ENCODE results near the gene PLXDC2.

Gene PLXDC2

DNA sequence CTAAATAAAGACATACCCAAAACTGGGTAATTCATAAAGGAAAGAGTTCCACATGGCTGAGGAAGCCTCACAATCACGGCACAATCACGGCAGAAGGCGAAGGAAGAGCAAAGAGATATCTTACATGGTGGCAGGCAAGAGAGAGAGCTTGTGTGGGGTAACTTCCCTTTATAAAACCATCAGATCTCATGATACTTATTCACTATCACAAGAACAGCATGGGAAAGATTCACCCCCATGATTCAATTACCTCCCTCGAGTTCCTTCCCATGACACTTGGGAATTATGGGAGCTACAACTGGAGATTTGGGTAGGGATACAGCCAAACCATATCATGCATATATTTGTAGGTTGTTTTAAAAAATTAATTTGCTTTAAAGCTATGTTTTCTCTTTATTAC lies 217.2 kb downstream of the PLXDC2 start:
- TF ChIP-seq EZH2phosphoT487 (IDR thresholded peaks at IDR 0.05; ENCODE audit: borderline replicate concordance) (no peak), CTCF (conservative IDR thresholded peaks at IDR 0.05; ENCODE audit: low read length) (no peak)
- Histone ChIP-seq H3K9me3 (ENCODE audit: insufficient read depth, low read depth, low read length) (no peaks in the 10 kb centered on the region), H3K79me2 (ENCODE audit: insufficient read depth, low read length) (no peaks in the 10 kb centered on the region), H3K36me3 (ENCODE audit: insufficient read depth, low read length) (no peaks in the 10 kb centered on the region), H4K20me1 (ENCODE audit: insufficient read depth, low read length, poor library complexity, severe bottlenecking) (no peaks in the 10 kb centered on the region), H3K9me2 (replicated peaks; ENCODE audit: low read depth, low read length) (no peaks in the 10 kb centered on the region), H3F3A (ENCODE audit: low read depth) (no peaks in the 10 kb centered on the region), H3K4me2 (ENCODE audit: low read depth, low read length, poor library complexity, severe bottlenecking) (no peak overlapping the region), H3K4me1 (ENCODE audit: insufficient read depth, low read length, poor library complexity, severe bottlenecking) (no peaks in the 10 kb centered on the region), H3K9ac (ENCODE audit: low read depth, low read length, poor library complexity, severe bottlenecking) (no peak overlapping the region), H2AFZ (ENCODE audit: low read length) (no peak overlapping the region), H3K27me3 (ENCODE audit: insufficient read depth, low read length, poor library complexity, severe bottlenecking) (no peaks in the 10 kb centered on the region), H3K4me3 (ENCODE audit: low read length, poor library complexity, severe bottlenecking) (no peak overlapping the region)

DNA sequence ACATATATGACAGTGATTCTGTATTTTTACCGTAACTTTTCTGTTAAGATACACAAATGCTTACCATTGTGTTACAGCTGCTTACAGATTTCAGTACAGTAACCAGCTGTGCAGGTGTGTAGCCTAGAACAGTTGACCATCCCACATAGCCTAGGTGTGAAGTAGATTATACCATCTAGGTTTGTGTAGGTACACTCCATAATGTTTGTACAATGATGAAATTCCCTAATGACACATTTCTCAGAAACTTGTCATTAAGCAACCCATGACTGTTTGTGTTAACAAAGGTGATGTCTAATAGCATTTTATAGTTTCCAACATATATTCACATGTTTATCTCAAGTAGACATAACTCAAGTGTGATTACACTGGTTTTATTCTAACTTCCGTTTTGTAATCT lies 218.5 kb downstream of the PLXDC2 start:
- Histone ChIP-seq H3K4me3 (ENCODE audit: low read length, poor library complexity, severe bottlenecking) (no peak overlapping the region), H4K20me1 (ENCODE audit: insufficient read depth, low read length, poor library complexity, severe bottlenecking) (no peaks in the 10 kb centered on the region), H3K36me3 (ENCODE audit: insufficient read depth, low read length) (no peaks in the 10 kb centered on the region), H3F3A (ENCODE audit: low read depth) (no peaks in the 10 kb centered on the region), H3K4me1 (ENCODE audit: insufficient read depth, low read length, poor library complexity, severe bottlenecking) (no peaks in the 10 kb centered on the region), H3K27me3 (ENCODE audit: insufficient read depth, low read length, poor library complexity, severe bottlenecking) (no peaks in the 10 kb centered on the region), H3K9me3 (ENCODE audit: insufficient read depth, low read depth, low read length) (no peaks in the 10 kb centered on the region), H3K9me2 (replicated peaks; ENCODE audit: low read depth, low read length) (no peaks in the 10 kb centered on the region), H3K9ac (ENCODE audit: low read depth, low read length, poor library complexity, severe bottlenecking) (no peak overlapping the region), H3K79me2 (ENCODE audit: insufficient read depth, low read length) (no peaks in the 10 kb centered on the region), H3K4me2 (ENCODE audit: low read depth, low read length, poor library complexity, severe bottlenecking) (no peak overlapping the region), H2AFZ (ENCODE audit: low read length) (no peak overlapping the region)
- no peak for TF ChIP-seq CTCF (conservative IDR thresholded peaks at IDR 0.05; ENCODE audit: low read length)
- TF ChIP-seq EZH2phosphoT487 (IDR thresholded peaks at IDR 0.05; ENCODE audit: borderline replicate concordance): no peak

- TF ChIP-seq EZH2phosphoT487 (IDR thresholded peaks at IDR 0.05; ENCODE audit: borderline replicate concordance) (no peak), CTCF (conservative IDR thresholded peaks at IDR 0.05; ENCODE audit: low read length) (no peak)
- Histone ChIP-seq H3K4me3 (ENCODE audit: low read length, poor library complexity, severe bottlenecking) (no peak overlapping the region), H3K9me2 (replicated peaks; ENCODE audit: low read depth, low read length) (no peaks in the 10 kb centered on the region), H3K36me3 (ENCODE audit: insufficient read depth, low read length) (no peaks in the 10 kb centered on the region), H3K4me2 (ENCODE audit: low read depth, low read length, poor library complexity, severe bottlenecking) (no peak overlapping the region), H3K27me3 (ENCODE audit: insufficient read depth, low read length, poor library complexity, severe bottlenecking) (no peaks in the 10 kb centered on the region), H4K20me1 (ENCODE audit: insufficient read depth, low read length, poor library complexity, severe bottlenecking) (no peaks in the 10 kb centered on the region), H3K79me2 (ENCODE audit: insufficient read depth, low read length) (no peaks in the 10 kb centered on the region), H2AFZ (ENCODE audit: low read length) (no peak overlapping the region), H3K9me3 (ENCODE audit: insufficient read depth, low read depth, low read length) (no peaks in the 10 kb centered on the region), H3K4me1 (ENCODE audit: insufficient read depth, low read length, poor library complexity, severe bottlenecking) (no peaks in the 10 kb centered on the region), H3K9ac (ENCODE audit: low read depth, low read length, poor library complexity, severe bottlenecking) (no peak overlapping the region), H3F3A (ENCODE audit: low read depth) (no peaks in the 10 kb centered on the region)
These were observed 223.8 kb downstream of the PLXDC2 start for GRCh38 chr10:20040012-20040411.

Data from Loucy (cell line).